GM23338 (cell line): ENCODE results near the gene MLXIPL.

Experiments used
- CREB1 ChIP-seq: fragments of 250-450 bp; sonication (Bioruptor Pico); IDR thresholded peaks from 2 replicates; pipeline ENCODE4 v1.5.0; 2020; ENCODE audit warnings: low read depth, mild to moderate bottlenecking, moderate library complexity
- EZH2 ChIP-seq: fragments of 200-600 bp; sonication (generic); IDR thresholded peaks from one replicate; pipeline ENCODE4 v1.8.0; 2017; ENCODE audit warnings: antibody characterized with exemption, mild to moderate bottlenecking, low read depth; ENCODE audit not compliant: unreplicated experiment
- EZH2phosphoT487 ChIP-seq: fragments of 200-600 bp; sonication (generic); IDR thresholded peaks from one replicate; pipeline ENCODE4 v1.8.1; 2018; ENCODE audit warnings: antibody characterized with exemption; ENCODE audit not compliant: unreplicated experiment
- JUNB ChIP-seq: IDR thresholded peaks from one replicate; pipeline ENCODE4 v1.6.1; 2016; ENCODE audit warnings: antibody characterized with exemption; ENCODE audit not compliant: unreplicated experiment
- POLR2AphosphoS5 ChIP-seq: IDR thresholded peaks from 2 replicates; pipeline ENCODE4 v1.6.1; 2016; ENCODE audit warnings: antibody characterized with exemption, low read depth
- ZNF114 ChIP-seq: fragments of 250-450 bp; sonication (Bioruptor Pico); IDR thresholded peaks from 2 replicates; pipeline ENCODE4 v1.5.0; 2020; ENCODE audit warnings: mild to moderate bottlenecking, moderate library complexity
- ZNF331 ChIP-seq: fragments of 250-450 bp; sonication (Bioruptor Pico); IDR thresholded peaks from 2 replicates; pipeline ENCODE4 v1.5.0; 2020; ENCODE audit warnings: low read depth, mild to moderate bottlenecking, moderate library complexity
- TF ChIP-seq, protein P1 (sequence below): IDR thresholded peaks from one replicate; pipeline ENCODE4 v1.6.1; 2018; ENCODE audit warnings: antibody characterized with exemption; ENCODE audit not compliant: unreplicated experiment
- TF ChIP-seq, protein P2 (sequence below), 2 experiments: fragments of 200-600 bp in 1 of 2; sonication (generic) in 1 of 2; conservative IDR thresholded peaks; 2 replicates each; pipeline versions ENCODE4 v1.5.1 to v1.6.1; 2016 to 2017; ENCODE audit warnings: antibody characterized with exemption in 2 of 2, low read depth in 2 of 2, mild to moderate bottlenecking in 2 of 2, moderate library complexity in 1 of 2
- TF ChIP-seq, protein P3 (sequence below): IDR thresholded peaks from 2 replicates; pipeline ENCODE4 v1.6.1; 2016; ENCODE audit warnings: antibody characterized with exemption

GRCh38 chr7:73647725-73648592, 23.6 kb upstream of the MLXIPL start:
- TF ChIP-seq, protein P1, sequence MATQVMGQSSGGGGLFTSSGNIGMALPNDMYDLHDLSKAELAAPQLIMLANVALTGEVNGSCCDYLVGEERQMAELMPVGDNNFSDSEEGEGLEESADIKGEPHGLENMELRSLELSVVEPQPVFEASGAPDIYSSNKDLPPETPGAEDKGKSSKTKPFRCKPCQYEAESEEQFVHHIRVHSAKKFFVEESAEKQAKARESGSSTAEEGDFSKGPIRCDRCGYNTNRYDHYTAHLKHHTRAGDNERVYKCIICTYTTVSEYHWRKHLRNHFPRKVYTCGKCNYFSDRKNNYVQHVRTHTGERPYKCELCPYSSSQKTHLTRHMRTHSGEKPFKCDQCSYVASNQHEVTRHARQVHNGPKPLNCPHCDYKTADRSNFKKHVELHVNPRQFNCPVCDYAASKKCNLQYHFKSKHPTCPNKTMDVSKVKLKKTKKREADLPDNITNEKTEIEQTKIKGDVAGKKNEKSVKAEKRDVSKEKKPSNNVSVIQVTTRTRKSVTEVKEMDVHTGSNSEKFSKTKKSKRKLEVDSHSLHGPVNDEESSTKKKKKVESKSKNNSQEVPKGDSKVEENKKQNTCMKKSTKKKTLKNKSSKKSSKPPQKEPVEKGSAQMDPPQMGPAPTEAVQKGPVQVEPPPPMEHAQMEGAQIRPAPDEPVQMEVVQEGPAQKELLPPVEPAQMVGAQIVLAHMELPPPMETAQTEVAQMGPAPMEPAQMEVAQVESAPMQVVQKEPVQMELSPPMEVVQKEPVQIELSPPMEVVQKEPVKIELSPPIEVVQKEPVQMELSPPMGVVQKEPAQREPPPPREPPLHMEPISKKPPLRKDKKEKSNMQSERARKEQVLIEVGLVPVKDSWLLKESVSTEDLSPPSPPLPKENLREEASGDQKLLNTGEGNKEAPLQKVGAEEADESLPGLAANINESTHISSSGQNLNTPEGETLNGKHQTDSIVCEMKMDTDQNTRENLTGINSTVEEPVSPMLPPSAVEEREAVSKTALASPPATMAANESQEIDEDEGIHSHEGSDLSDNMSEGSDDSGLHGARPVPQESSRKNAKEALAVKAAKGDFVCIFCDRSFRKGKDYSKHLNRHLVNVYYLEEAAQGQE = no peak
- TF ChIP-seq, protein P2, sequence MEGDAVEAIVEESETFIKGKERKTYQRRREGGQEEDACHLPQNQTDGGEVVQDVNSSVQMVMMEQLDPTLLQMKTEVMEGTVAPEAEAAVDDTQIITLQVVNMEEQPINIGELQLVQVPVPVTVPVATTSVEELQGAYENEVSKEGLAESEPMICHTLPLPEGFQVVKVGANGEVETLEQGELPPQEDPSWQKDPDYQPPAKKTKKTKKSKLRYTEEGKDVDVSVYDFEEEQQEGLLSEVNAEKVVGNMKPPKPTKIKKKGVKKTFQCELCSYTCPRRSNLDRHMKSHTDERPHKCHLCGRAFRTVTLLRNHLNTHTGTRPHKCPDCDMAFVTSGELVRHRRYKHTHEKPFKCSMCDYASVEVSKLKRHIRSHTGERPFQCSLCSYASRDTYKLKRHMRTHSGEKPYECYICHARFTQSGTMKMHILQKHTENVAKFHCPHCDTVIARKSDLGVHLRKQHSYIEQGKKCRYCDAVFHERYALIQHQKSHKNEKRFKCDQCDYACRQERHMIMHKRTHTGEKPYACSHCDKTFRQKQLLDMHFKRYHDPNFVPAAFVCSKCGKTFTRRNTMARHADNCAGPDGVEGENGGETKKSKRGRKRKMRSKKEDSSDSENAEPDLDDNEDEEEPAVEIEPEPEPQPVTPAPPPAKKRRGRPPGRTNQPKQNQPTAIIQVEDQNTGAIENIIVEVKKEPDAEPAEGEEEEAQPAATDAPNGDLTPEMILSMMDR (conservative IDR thresholded peaks at IDR 0.05; ENCODE audit: low read depth in 2 of 2) = no peak; a peak in 1 of 4 replicates
- TF ChIP-seq EZH2 (peak; percentile 5), EZH2phosphoT487 (no peak), ZNF114 (CRISPR knock-in tag) (no peak), POLR2AphosphoS5 (no peak), JUNB (no peak), CREB1 (CRISPR knock-in tag) (no peak), ZNF331 (CRISPR knock-in tag) (no peak)
- TF ChIP-seq, protein P3, sequence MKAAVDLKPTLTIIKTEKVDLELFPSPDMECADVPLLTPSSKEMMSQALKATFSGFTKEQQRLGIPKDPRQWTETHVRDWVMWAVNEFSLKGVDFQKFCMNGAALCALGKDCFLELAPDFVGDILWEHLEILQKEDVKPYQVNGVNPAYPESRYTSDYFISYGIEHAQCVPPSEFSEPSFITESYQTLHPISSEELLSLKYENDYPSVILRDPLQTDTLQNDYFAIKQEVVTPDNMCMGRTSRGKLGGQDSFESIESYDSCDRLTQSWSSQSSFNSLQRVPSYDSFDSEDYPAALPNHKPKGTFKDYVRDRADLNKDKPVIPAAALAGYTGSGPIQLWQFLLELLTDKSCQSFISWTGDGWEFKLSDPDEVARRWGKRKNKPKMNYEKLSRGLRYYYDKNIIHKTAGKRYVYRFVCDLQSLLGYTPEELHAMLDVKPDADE = no peak
